Activated CD8-positive, alpha-beta memory T cell treated with anti-CD3 and anti-CD28 coated beads, Interleukin-2, amount 10 ng/mL, durations not matched to agents 7 days and 5 days (primary cell): ENCODE data around the gene TENT5C. TPM values are rescaled to one million over a fixed set of nuclear protein-coding genes. Genes with fewer than 3 reads are reported as not detected.

Source experiments
- ATAC-seq: fragments of 150-1000 bp; cut with Tn5 transposase; one replicate; pipeline ENCODE4 v1.10.0; 2021; ENCODE audit warnings: moderate library complexity
- CTCF ChIA-PET: fragments of 350-600 bp; sonication (Branson Sonifier 250); formaldehyde crosslinking; loops from one replicate; lab custom pipeline; 2021; ENCODE audit warnings: antibody characterized with exemption; lab: Charles Lee
- DNase-seq: peaks from one replicate; pipeline ENCODE4 v3.0.0-alpha.2; 2020
- H3K27ac Mint-ChIP-seq: one replicate; pipeline ENCODE4 v1.8.0; 2021; ENCODE audit warnings: mild to moderate bottlenecking, mixed read lengths
- H3K27me3 Mint-ChIP-seq: one replicate; pipeline ENCODE4 v1.8.0; 2021; ENCODE audit warnings: mixed read lengths
- H3K36me3 Mint-ChIP-seq: one replicate; pipeline ENCODE4 v1.8.0; 2021; ENCODE audit warnings: mild to moderate bottlenecking, mixed read lengths
- H3K4me1 Mint-ChIP-seq: one replicate; pipeline ENCODE4 v1.8.0; 2021; ENCODE audit warnings: mixed read lengths
- H3K4me3 Mint-ChIP-seq: one replicate; pipeline ENCODE4 v1.8.0; 2021; ENCODE audit warnings: mild to moderate bottlenecking, moderate library complexity, mixed read lengths
- H3K9me3 Mint-ChIP-seq: one replicate; pipeline ENCODE4 v1.8.0; 2022; ENCODE audit warnings: low read depth, mixed read lengths
- total RNA-seq, 2 experiments: library from RNA; stranded (reverse); gene quantifications; one replicate each; pipeline ENCODE4 v1.2.3, GENCODE V29; 2021

Gene TENT5C
- total RNA-seq, 2 experiments from 2014 or later = 41.6 to 50.3 TPM

DNA sequence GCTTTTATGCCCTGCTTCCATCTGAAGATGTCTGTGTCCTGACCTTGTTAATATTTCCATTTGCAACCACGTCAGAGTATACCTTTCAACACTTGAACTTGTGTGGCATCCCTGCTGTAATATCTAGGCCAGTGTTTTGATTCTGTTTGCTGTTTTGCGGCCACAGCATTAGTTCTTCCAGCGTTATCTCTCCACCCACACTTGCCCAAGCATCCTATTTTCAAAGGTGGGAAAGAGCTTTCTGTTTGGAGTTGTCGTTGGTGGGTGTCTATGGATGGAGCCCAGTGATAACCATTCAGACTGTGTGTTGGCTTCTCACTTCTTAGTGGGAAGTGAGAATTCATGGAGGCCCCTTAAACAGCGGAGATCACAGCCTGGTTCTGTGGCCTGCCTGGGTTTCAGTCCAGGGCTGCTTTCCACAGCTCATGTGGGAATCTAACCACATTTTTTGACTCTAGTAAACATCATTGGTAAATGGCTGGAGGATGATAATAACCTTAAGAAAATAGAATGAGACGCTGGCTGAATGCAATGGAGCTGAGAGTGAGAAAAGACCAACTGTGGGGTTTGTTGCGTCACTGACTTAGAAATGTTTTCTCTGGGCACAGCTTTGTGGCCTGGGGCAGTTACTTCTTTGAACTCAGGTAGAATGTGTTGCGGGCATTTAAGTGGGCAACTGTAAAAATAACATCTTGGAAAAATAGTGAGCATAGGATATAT is 7.6 kb downstream of the TENT5C start:
- ATAC-seq (no peak), DNase-seq (no peak)
- peaks cover 92% of the 10 kb centered on the region for H3K4me1 Mint-ChIP-seq
- no peaks in the 10 kb centered on the region for H3K27me3 Mint-ChIP-seq
- H3K36me3 Mint-ChIP-seq = peaks cover 72% of the 10 kb centered on the region
- H3K27ac Mint-ChIP-seq = no peak overlapping the region
- no peaks in the 10 kb centered on the region for H3K9me3 Mint-ChIP-seq
- CTCF ChIA-PET = interaction anchor here (0.7 to 2.1 kb wide), 7 partner anchors 43 to 145 kb away, joined by 3 to 10 read pairs (median 3); no protein-coding TSS in a partner anchor
- H3K4me3 Mint-ChIP-seq = no peak overlapping the region

DNA sequence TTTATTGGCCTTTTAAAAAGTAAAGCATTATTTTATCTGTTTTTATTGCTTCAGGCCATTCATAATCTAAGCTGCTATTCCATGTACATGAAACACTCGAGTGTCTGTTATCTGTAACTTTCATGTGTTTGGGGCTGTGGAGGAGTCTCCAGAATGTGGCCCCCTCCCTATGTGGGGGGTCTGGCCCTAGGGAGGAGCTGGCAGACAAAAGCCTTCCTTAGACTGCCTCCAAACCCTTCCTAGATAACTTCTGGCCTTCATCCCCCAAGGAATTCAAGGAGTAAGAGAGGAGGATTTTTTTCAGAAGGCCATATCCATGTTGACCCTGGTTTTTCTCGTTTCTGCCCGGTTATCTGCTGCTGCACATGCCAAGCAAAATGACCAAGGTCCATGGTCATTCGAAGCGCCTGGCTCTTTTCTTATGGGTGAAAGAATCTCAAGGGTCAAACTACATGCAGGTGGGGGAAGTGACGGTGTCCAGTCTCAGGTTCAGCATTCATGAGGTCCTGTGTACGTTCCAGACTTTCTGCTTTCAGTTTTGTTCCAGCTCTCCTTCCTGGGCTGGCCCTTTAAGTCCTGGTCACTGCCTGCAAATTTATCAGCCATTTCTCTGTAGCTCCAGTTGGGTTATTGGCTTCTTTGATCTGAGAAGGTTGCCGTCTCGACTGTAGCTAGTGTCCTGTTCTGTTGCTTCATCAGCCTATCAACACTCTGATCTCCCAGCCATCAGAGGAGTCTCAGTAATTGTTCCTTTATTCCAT is 8.3 kb downstream of the TENT5C start:
- ATAC-seq (no peak), DNase-seq (no peak)
- Mint-ChIP-seq H3K27ac (peak overlapping the region; percentile 10), H3K4me3 (no peak overlapping the region), H3K36me3 (peaks cover 67% of the 10 kb centered on the region), H3K27me3 (no peaks in the 10 kb centered on the region), H3K9me3 (no peaks in the 10 kb centered on the region), H3K4me1 (peaks cover 92% of the 10 kb centered on the region)
- CTCF ChIA-PET = interaction anchor here (0.7 to 2.1 kb wide), 7 partner anchors 42 to 144 kb away, joined by 3 to 10 read pairs (median 3); no protein-coding TSS in a partner anchor

DNA sequence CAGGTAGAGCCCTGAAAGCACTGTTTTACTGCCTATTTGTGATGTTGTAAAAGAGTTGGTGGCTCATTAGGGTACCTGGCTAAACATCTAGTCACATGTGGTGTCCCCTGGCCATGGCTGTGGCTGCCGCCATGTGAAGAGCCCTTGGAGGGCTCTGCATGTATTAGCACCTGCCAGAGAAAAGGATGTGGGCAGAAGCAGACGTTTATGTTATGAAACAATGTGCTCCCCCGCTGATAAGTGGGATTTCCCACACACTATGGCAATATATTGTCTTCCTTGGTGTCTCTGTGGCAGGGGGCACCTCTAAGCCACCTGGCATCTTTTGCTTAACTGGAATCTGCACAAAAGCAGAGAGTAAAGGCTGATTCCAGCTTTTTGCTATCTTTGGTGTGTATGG is 9.6 kb downstream of the TENT5C start:
- H3K4me1 Mint-ChIP-seq = peaks cover 81% of the 10 kb centered on the region
- H3K27ac Mint-ChIP-seq = no peak overlapping the region
- CTCF ChIA-PET = no interaction called here
- ATAC-seq (peak; percentile 59), DNase-seq (peak; percentile 68)
- peak overlapping the region; percentile 1 for H3K4me3 Mint-ChIP-seq
- no peaks in the 10 kb centered on the region for H3K27me3 Mint-ChIP-seq
- no peaks in the 10 kb centered on the region for H3K9me3 Mint-ChIP-seq
- H3K36me3 Mint-ChIP-seq = peaks cover 64% of the 10 kb centered on the region

GRCh38 chr1:117616356-117616755 is 10.5 kb downstream of the TENT5C start:
- no peak for ATAC-seq
- CTCF ChIA-PET = interaction anchor here (0.9 to 1.2 kb wide), 2 partner anchors 9 to 54 kb away, joined by 3 read pairs; no protein-coding TSS in a partner anchor
- no peak overlapping the region for H3K27ac Mint-ChIP-seq

GRCh38 chr1:117616967-117617366 is 11.1 kb downstream of the TENT5C start:
- no peak for DNase-seq
- no peaks in the 10 kb centered on the region for H3K9me3 Mint-ChIP-seq
- CTCF ChIA-PET = interaction anchor here (0.9 to 2.3 kb wide), 3 partner anchors 8 to 53 kb away, joined by 3 to 4 read pairs (median 3); no protein-coding TSS in a partner anchor

More at GRCh38 chr1:117616356-117616755, 10.5 kb downstream of the TENT5C start:
- H3K4me3 Mint-ChIP-seq = no peak overlapping the region
- DNase-seq = no peak
- H3K36me3 Mint-ChIP-seq = peaks cover 66% of the 10 kb centered on the region
- peaks cover 80% of the 10 kb centered on the region for H3K4me1 Mint-ChIP-seq
- no peaks in the 10 kb centered on the region for H3K9me3 Mint-ChIP-seq
- no peaks in the 10 kb centered on the region for H3K27me3 Mint-ChIP-seq

GRCh38 chr1:117618450-117619122 is 12.7 kb downstream of the TENT5C start:
- peaks cover 79% of the 10 kb centered on the region for H3K4me1 Mint-ChIP-seq
- CTCF ChIA-PET = interaction anchor here (1.2 to 2.3 kb wide), 6 partner anchors 9 to 139 kb away, joined by 4 to 7 read pairs (median 4); no protein-coding TSS in a partner anchor
- no peak for DNase-seq
- no peak overlapping the region for H3K4me3 Mint-ChIP-seq
- ATAC-seq = no peak
- H3K27me3 Mint-ChIP-seq = no peaks in the 10 kb centered on the region
- H3K9me3 Mint-ChIP-seq = no peaks in the 10 kb centered on the region
- H3K27ac Mint-ChIP-seq = no peak overlapping the region
- H3K36me3 Mint-ChIP-seq = peaks cover 73% of the 10 kb centered on the region

More at GRCh38 chr1:117616967-117617366, 11.1 kb downstream of the TENT5C start:
- no peaks in the 10 kb centered on the region for H3K27me3 Mint-ChIP-seq
- H3K4me3 Mint-ChIP-seq = no peak overlapping the region
- H3K27ac Mint-ChIP-seq = no peak overlapping the region
- ATAC-seq = no peak
- peaks cover 80% of the 10 kb centered on the region for H3K4me1 Mint-ChIP-seq
- peaks cover 68% of the 10 kb centered on the region for H3K36me3 Mint-ChIP-seq

GRCh38 chr1:117620440-117620839 is 14.6 kb downstream of the TENT5C start:
- no peak for DNase-seq
- H3K27ac Mint-ChIP-seq = no peak overlapping the region
- H3K27me3 Mint-ChIP-seq = no peaks in the 10 kb centered on the region
- no peak overlapping the region for H3K4me3 Mint-ChIP-seq
- no peaks in the 10 kb centered on the region for H3K9me3 Mint-ChIP-seq
- peaks cover 76% of the 10 kb centered on the region for H3K36me3 Mint-ChIP-seq
- CTCF ChIA-PET = interaction anchor here (0.8 to 2.3 kb wide), 4 partner anchors 12 to 138 kb away, joined by 4 to 7 read pairs (median 4); no protein-coding TSS in a partner anchor
- H3K4me1 Mint-ChIP-seq = peaks cover 73% of the 10 kb centered on the region
- ATAC-seq = no peak

DNA sequence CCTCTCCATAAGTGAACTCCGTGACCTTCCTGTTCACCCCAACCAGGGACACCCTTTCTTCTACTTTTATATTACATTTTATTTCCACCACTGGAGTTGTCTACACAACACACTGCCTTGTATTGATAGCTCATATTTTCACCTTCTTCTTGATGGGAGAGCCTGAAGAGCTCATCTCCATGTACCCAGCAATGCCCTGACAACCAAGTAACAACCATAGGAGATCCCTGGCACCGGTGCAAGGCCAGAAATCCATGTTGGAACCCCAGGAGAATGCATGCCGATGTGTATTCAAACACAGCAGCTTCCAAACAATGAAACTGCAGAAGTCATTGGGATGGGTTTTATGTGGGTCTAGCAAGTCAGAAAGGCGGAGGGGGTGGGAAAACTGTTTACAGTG is 15.5 kb downstream of the TENT5C start:
- no peak for ATAC-seq
- no peak overlapping the region for H3K4me3 Mint-ChIP-seq

GRCh38 chr1:117622726-117623125 is 16.9 kb downstream of the TENT5C start:
- peaks cover 87% of the 10 kb centered on the region for H3K36me3 Mint-ChIP-seq
- no peak for DNase-seq
- ATAC-seq = no peak
- H3K27ac Mint-ChIP-seq = no peak overlapping the region
- H3K4me3 Mint-ChIP-seq = no peak overlapping the region
- CTCF ChIA-PET = interaction anchor here (0.9 to 1.4 kb wide), 3 partner anchors 15 to 43 kb away, joined by 3 read pairs; no protein-coding TSS in a partner anchor
- no peaks in the 10 kb centered on the region for H3K9me3 Mint-ChIP-seq
- peaks cover 62% of the 10 kb centered on the region for H3K4me1 Mint-ChIP-seq
- no peaks in the 10 kb centered on the region for H3K27me3 Mint-ChIP-seq

More for the DNA sequence above, 15.5 kb downstream of the TENT5C start:
- CTCF ChIA-PET = interaction anchor here (1.2 to 1.7 kb wide), 3 partner anchors 11 to 86 kb away, joined by 4 read pairs; no protein-coding TSS in a partner anchor
- Mint-ChIP-seq H3K9me3 (no peaks in the 10 kb centered on the region), H3K27me3 (no peaks in the 10 kb centered on the region), H3K36me3 (peaks cover 81% of the 10 kb centered on the region), H3K27ac (no peak overlapping the region), H3K4me1 (peaks cover 64% of the 10 kb centered on the region)
- DNase-seq = no peak

DNA sequence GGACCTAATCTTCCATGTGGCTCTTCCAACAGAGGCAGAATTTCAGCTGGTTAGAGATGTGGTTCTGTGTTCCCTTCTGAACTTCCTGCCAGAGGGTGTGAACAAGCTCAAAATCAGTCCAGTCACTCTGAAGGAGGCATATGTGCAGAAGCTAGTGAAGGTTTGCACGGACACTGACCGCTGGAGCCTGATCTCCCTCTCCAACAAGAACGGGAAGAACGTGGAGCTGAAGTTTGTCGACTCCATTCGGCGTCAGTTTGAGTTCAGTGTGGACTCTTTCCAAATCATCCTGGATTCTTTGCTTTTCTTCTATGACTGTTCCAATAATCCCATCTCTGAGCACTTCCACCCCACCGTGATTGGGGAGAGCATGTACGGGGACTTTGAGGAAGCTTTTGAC is 17.3 kb downstream of the TENT5C start:
- no peak for DNase-seq
- Mint-ChIP-seq H3K4me1 (peaks cover 60% of the 10 kb centered on the region), H3K4me3 (no peak overlapping the region), H3K27me3 (no peaks in the 10 kb centered on the region), H3K9me3 (no peaks in the 10 kb centered on the region), H3K36me3 (peaks cover 85% of the 10 kb centered on the region), H3K27ac (no peak overlapping the region)
- no peak for ATAC-seq
- CTCF ChIA-PET = interaction anchor here (0.9 to 1.4 kb wide), 3 partner anchors 15 to 42 kb away, joined by 3 read pairs; no protein-coding TSS in a partner anchor

DNA sequence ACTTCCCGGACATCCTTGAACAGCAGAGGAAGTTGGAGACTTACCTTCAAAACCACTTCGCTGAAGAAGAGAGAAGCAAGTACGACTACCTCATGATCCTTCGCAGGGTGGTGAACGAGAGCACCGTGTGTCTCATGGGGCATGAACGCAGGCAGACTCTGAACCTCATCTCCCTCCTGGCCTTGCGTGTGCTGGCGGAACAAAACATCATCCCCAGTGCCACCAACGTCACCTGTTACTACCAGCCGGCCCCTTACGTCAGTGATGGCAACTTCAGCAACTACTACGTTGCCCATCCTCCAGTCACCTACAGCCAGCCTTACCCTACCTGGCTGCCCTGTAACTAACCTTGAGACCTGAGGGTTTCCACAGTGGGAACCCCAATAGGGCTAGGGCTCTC is 17.9 kb downstream of the TENT5C start:
- Mint-ChIP-seq H3K4me1 (peaks cover 54% of the 10 kb centered on the region), H3K27ac (no peak overlapping the region), H3K9me3 (no peaks in the 10 kb centered on the region), H3K27me3 (no peaks in the 10 kb centered on the region), H3K36me3 (peaks cover 85% of the 10 kb centered on the region), H3K4me3 (no peak overlapping the region)
- DNase-seq (no peak), ATAC-seq (no peak)
- CTCF ChIA-PET = interaction anchor here (1.2 to 1.3 kb wide), 2 partner anchors 14 to 16 kb away, joined by 3 read pairs; no protein-coding TSS in a partner anchor

DNA sequence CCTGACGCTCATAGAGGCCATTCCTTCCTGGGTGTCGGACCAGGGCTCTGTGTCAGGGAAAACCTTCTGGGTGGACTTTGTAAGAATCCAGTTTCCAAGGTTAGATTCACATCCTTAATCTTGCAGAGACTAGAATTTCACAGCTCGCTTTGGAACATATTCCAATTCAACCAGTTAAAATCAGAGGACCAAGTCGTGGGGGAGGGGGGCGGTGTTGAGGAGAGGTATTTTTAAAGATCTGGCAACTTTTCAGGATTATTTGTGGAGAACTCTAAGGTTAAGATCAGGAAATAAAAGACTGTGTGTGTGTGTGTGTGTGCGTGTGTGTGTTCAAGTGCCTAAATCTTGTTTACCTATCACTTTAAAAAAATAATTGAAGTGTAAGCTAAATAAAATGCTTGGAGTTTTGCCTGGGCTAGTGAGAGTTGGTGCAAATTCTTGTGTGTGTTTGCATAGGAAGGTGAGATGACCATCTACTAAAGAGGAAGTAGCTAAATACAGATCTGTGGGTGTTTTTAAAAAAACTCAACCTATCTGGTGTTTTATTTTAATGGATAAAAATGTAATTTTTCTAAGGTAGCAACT is 21.8 kb downstream of the TENT5C start:
- CTCF ChIA-PET = interaction anchor here (0.9 to 8.2 kb wide), 8 partner anchors 10 to 93 kb away, joined by 3 to 52 read pairs (median 4); partner anchors contain the start of gene TENT5C
- no peak overlapping the region for H3K27ac Mint-ChIP-seq
- H3K4me3 Mint-ChIP-seq = no peak overlapping the region
- H3K4me1 Mint-ChIP-seq = peaks cover 60% of the 10 kb centered on the region
- ATAC-seq (no peak), DNase-seq (no peak)
- no peaks in the 10 kb centered on the region for H3K9me3 Mint-ChIP-seq
- peaks cover 67% of the 10 kb centered on the region for H3K36me3 Mint-ChIP-seq
- no peaks in the 10 kb centered on the region for H3K27me3 Mint-ChIP-seq
